ENCODE measurements around the gene TTBK2.
A peak's percentile ranks its signal among the peaks of the same experiment; 100 is the strongest.
"Not testable (repeated sequence)": the region's sequence is repeated elsewhere in the genome, so short reads cannot be mapped to it uniquely, and the experiment has no call there.

Gene TTBK2

GRCh38 chr15:42891569-42891968 lies 29.0 kb downstream of the TTBK2 start:
- H3K4me3 ChIP-seq (ENCODE audit: low read depth, low read length), result no peak overlapping the region
- no peaks in the 10 kb centered on the region for H3K36me3 ChIP-seq (replicated peaks)
- no peaks in the 10 kb centered on the region for H3K27me3 ChIP-seq (replicated peaks)
- no peak for TF ChIP-seq CTCF (IDR thresholded peaks at IDR 0.05; ENCODE audit: low read depth, low read length, missing control alignments)
- no peak overlapping the region for H3K27ac ChIP-seq
- in situ Hi-C loops (cut with HindIII; ENCODE audit: low pct_ligation_motif_present, low sequenced_read_pairs), result no loop called here
- peak; percentile 17 for DNase-seq

GRCh38 chr15:42890161-42890913 lies 30.2 kb downstream of the TTBK2 start:
- Histone ChIP-seq H3K4me3 (ENCODE audit: low read depth, low read length) (no peak overlapping the region), H3K27ac (peak overlapping the region; percentile 25), H3K27me3 (replicated peaks) (no peaks in the 10 kb centered on the region), H3K36me3 (replicated peaks) (no peaks in the 10 kb centered on the region)
- TF ChIP-seq CTCF (IDR thresholded peaks at IDR 0.05; ENCODE audit: low read depth, low read length, missing control alignments), result no peak
- in situ Hi-C loops (cut with HindIII; ENCODE audit: low pct_ligation_motif_present, low sequenced_read_pairs), result no loop called here
- DNase-seq, result peak; percentile 73

- in situ Hi-C loops (cut with HindIII; ENCODE audit: low pct_ligation_motif_present, low sequenced_read_pairs); H3K27me3 ChIP-seq (replicated peaks); H3K27ac ChIP-seq; H3K4me3 ChIP-seq (ENCODE audit: low read depth, low read length); DNase-seq; H3K36me3 ChIP-seq (replicated peaks): not testable (repeated sequence)
Observed at GRCh38 chr15:42887384-42887783, 33.2 kb downstream of the TTBK2 start.

GRCh38 chr15:42880121-42880520 lies 40.5 kb downstream of the TTBK2 start:
- Histone ChIP-seq H3K36me3 (replicated peaks) (no peaks in the 10 kb centered on the region), H3K27ac (no peak overlapping the region), H3K4me3 (ENCODE audit: low read depth, low read length) (no peak overlapping the region), H3K27me3 (replicated peaks) (no peaks in the 10 kb centered on the region)
- in situ Hi-C loops (cut with HindIII; ENCODE audit: low pct_ligation_motif_present, low sequenced_read_pairs), result no loop called here
- no peak for TF ChIP-seq CTCF (IDR thresholded peaks at IDR 0.05; ENCODE audit: low read depth, low read length, missing control alignments)
- DNase-seq, result no peak

- H3K4me3 ChIP-seq (ENCODE audit: low read depth, low read length), result no peak overlapping the region
- no peak for DNase-seq
- no peak for TF ChIP-seq CTCF (IDR thresholded peaks at IDR 0.05; ENCODE audit: low read depth, low read length, missing control alignments)
- H3K27me3 ChIP-seq (replicated peaks), result no peaks in the 10 kb centered on the region
- in situ Hi-C loops (cut with HindIII; ENCODE audit: low pct_ligation_motif_present, low sequenced_read_pairs), result no loop called here
- no peak overlapping the region for H3K27ac ChIP-seq
- H3K36me3 ChIP-seq (replicated peaks), result no peaks in the 10 kb centered on the region
Observed at GRCh38 chr15:42879443-42879842, 41.1 kb downstream of the TTBK2 start.

GRCh38 chr15:42876224-42876623 lies 44.4 kb downstream of the TTBK2 start:
- H3K4me3 ChIP-seq (ENCODE audit: low read depth, low read length), result no peak overlapping the region
- H3K27me3 ChIP-seq (replicated peaks), result no peaks in the 10 kb centered on the region
- DNase-seq, result no peak
- in situ Hi-C loops (cut with HindIII; ENCODE audit: low pct_ligation_motif_present, low sequenced_read_pairs), result no loop called here
- H3K27ac ChIP-seq, result no peak overlapping the region
- TF ChIP-seq CTCF (IDR thresholded peaks at IDR 0.05; ENCODE audit: low read depth, low read length, missing control alignments), result no peak
- H3K36me3 ChIP-seq (replicated peaks), result no peaks in the 10 kb centered on the region

Data from brain microvascular endothelial cell (primary cell).